ENCODE data around the gene RER1. TPM values are rescaled to one million over a fixed set of nuclear protein-coding genes. Genes with fewer than 3 reads are reported as not detected.
A peak's percentile ranks its signal among the peaks of the same experiment; 100 is the strongest.

The RER1 gene
- total RNA-seq, 1 donor from 2014 or later: 197 TPM

- Mint-ChIP-seq H3K27me3 (ENCODE audit: low read depth, unreplicated experiment) (peaks cover under 1% of the 10 kb centered on the region), H3K9me3 (ENCODE audit: unreplicated experiment) (peaks cover 9% of the 10 kb centered on the region), H3K36me3 (ENCODE audit: low read depth, unreplicated experiment) (peaks cover 9% of the 10 kb centered on the region), H3K4me1 (ENCODE audit: low read depth, unreplicated experiment) (no peaks in the 10 kb centered on the region), H3K27ac (ENCODE audit: unreplicated experiment) (no peak overlapping the region), H3K4me3 (ENCODE audit: unreplicated experiment) (no peak overlapping the region)
- no peaks in the 10 kb centered on the region for H3K36me3 ChIP-seq (ENCODE audit: insufficient read depth, low read length)
- H3K4me3 ChIP-seq (ENCODE audit: insufficient read depth, low read depth, low read length): no peak overlapping the region
- H3K27ac ChIP-seq (ENCODE audit: low read depth, low read length): no peak overlapping the region
- H3K27me3 ChIP-seq (ENCODE audit: insufficient read depth, low read length): no peaks in the 10 kb centered on the region
- H2AFZ ChIP-seq (ENCODE audit: low read depth, low read length): no peak overlapping the region
- no peaks in the 10 kb centered on the region for H3K4me1 ChIP-seq (ENCODE audit: insufficient read depth, low read length)
- no peak for TF ChIP-seq CTCF (IDR thresholded peaks at IDR 0.05; ENCODE audit: insufficient read depth, low read depth, low read length)
- TF ChIP-seq EZH2 (IDR thresholded peaks at IDR 0.05; ENCODE audit: insufficient read depth, low read length): no peak
- no peaks in the 10 kb centered on the region for H4K20me1 ChIP-seq (ENCODE audit: insufficient read depth, low read length)
- no peaks in the 10 kb centered on the region for H3K79me2 ChIP-seq (ENCODE audit: insufficient read depth, low read length)
- FAIRE-seq (no peak), DNase-seq (ENCODE audit: low read depth) (no peak)
- no peak overlapping the region for H3K4me2 ChIP-seq (ENCODE audit: low read length)
- H3K9ac ChIP-seq (ENCODE audit: low read length): no peak overlapping the region
- no peaks in the 10 kb centered on the region for H3K9me3 ChIP-seq (ENCODE audit: insufficient read depth, low read depth, low read length)
These were observed 32.7 kb upstream of the RER1 start for GRCh38 chr1:2358651-2359640.

- Mint-ChIP-seq H3K4me1 (ENCODE audit: low read depth, unreplicated experiment) (no peaks in the 10 kb centered on the region), H3K4me3 (ENCODE audit: unreplicated experiment) (no peak overlapping the region), H3K9me3 (ENCODE audit: unreplicated experiment) (peaks cover 9% of the 10 kb centered on the region), H3K27ac (ENCODE audit: unreplicated experiment) (no peak overlapping the region), H3K27me3 (ENCODE audit: low read depth, unreplicated experiment) (no peaks in the 10 kb centered on the region), H3K36me3 (ENCODE audit: low read depth, unreplicated experiment) (peaks cover 10% of the 10 kb centered on the region)
- H3K9me3 ChIP-seq (ENCODE audit: insufficient read depth, low read depth, low read length): no peaks in the 10 kb centered on the region
- TF ChIP-seq CTCF (IDR thresholded peaks at IDR 0.05; ENCODE audit: insufficient read depth, low read depth, low read length) (no peak), EZH2 (IDR thresholded peaks at IDR 0.05; ENCODE audit: insufficient read depth, low read length) (no peak)
- H3K4me3 ChIP-seq (ENCODE audit: insufficient read depth, low read depth, low read length): no peak overlapping the region
- H3K36me3 ChIP-seq (ENCODE audit: insufficient read depth, low read length): no peaks in the 10 kb centered on the region
- H3K27me3 ChIP-seq (ENCODE audit: insufficient read depth, low read length): no peaks in the 10 kb centered on the region
- no peak overlapping the region for H2AFZ ChIP-seq (ENCODE audit: low read depth, low read length)
- no peaks in the 10 kb centered on the region for H4K20me1 ChIP-seq (ENCODE audit: insufficient read depth, low read length)
- H3K4me2 ChIP-seq (ENCODE audit: low read length): no peak overlapping the region
- peak; percentile 19 for DNase-seq (ENCODE audit: low read depth)
- no peak overlapping the region for H3K27ac ChIP-seq (ENCODE audit: low read depth, low read length)
- no peaks in the 10 kb centered on the region for H3K79me2 ChIP-seq (ENCODE audit: insufficient read depth, low read length)
- no peak for FAIRE-seq
- no peaks in the 10 kb centered on the region for H3K4me1 ChIP-seq (ENCODE audit: insufficient read depth, low read length)
- H3K9ac ChIP-seq (ENCODE audit: low read length): no peak overlapping the region
These were observed 30.9 kb upstream of the RER1 start for GRCh38 chr1:2360588-2361364.
